Neutrophil (primary cell): ENCODE results near the gene CABCOCO1.
"Not testable (repeated sequence)": the region's sequence is repeated elsewhere in the genome, so short reads cannot be mapped to it uniquely, and the experiment has no call there.

ENCODE experiments used
- H3K27ac ChIP-seq: fragments of 200-600 bp; sonication (generic); 2 replicates; pipeline ENCODE4 v1.5.1; 2016; ENCODE audit warnings: mild to moderate bottlenecking, moderate library complexity
- H3K27me3 ChIP-seq: fragments of 200-600 bp; sonication (generic); 2 replicates; pipeline ENCODE4 v1.6.0; 2016; ENCODE audit warnings: mild to moderate bottlenecking
- H3K36me3 ChIP-seq: fragments of 200-600 bp; sonication (generic); 2 replicates; pipeline ENCODE4 v1.5.1; 2017
- H3K4me1 ChIP-seq, 2 experiments: fragments of 200-600 bp in 1 of 2; sonication (generic) in 1 of 2; 1 replicate in 1 of 2; 2 replicates in 1 of 2; pipeline versions ENCODE4 v1.5.1 to v1.6.1; 2013 to 2016; ENCODE audit warnings: low read depth in 1 of 2, low read length in 1 of 2, mild to moderate bottlenecking in 1 of 2, moderate library complexity in 1 of 2; ENCODE audit not compliant: control insufficient read depth in 1 of 2, insufficient read depth in 1 of 2
- H3K4me3 ChIP-seq, 2 experiments: fragments of 200-600 bp in 1 of 2; sonication (generic) in 1 of 2; 1 replicate in 1 of 2; 2 replicates in 1 of 2; pipeline ENCODE4 v1.5.1; 2013 to 2016; ENCODE audit warnings: low read depth in 1 of 2, low read length in 1 of 2, mild to moderate bottlenecking in 1 of 2, moderate library complexity in 1 of 2
- H3K9me3 ChIP-seq: fragments of 200-600 bp; sonication (generic); 2 replicates; pipeline ENCODE4 v1.5.1; 2016
- TF ChIP-seq, protein P1 (sequence below): fragments of 200-600 bp; sonication (generic); IDR thresholded peaks from 2 replicates; pipeline ENCODE4 v1.5.1; 2016; ENCODE audit warnings: antibody characterized with exemption

Gene CABCOCO1

GRCh38 chr10:61719906-61720305, 57.2 kb downstream of the CABCOCO1 start:
- H3K27ac ChIP-seq: no peak overlapping the region
- no peaks in the 10 kb centered on the region for H3K36me3 ChIP-seq
- no peaks in the 10 kb centered on the region for H3K27me3 ChIP-seq
- no peaks in the 10 kb centered on the region for H3K9me3 ChIP-seq
- TF ChIP-seq, protein P1, sequence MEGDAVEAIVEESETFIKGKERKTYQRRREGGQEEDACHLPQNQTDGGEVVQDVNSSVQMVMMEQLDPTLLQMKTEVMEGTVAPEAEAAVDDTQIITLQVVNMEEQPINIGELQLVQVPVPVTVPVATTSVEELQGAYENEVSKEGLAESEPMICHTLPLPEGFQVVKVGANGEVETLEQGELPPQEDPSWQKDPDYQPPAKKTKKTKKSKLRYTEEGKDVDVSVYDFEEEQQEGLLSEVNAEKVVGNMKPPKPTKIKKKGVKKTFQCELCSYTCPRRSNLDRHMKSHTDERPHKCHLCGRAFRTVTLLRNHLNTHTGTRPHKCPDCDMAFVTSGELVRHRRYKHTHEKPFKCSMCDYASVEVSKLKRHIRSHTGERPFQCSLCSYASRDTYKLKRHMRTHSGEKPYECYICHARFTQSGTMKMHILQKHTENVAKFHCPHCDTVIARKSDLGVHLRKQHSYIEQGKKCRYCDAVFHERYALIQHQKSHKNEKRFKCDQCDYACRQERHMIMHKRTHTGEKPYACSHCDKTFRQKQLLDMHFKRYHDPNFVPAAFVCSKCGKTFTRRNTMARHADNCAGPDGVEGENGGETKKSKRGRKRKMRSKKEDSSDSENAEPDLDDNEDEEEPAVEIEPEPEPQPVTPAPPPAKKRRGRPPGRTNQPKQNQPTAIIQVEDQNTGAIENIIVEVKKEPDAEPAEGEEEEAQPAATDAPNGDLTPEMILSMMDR: no peak
- no peak overlapping the region for H3K4me3 ChIP-seq
- H3K4me1 ChIP-seq: no peaks in the 10 kb centered on the region

- H3K36me3 ChIP-seq: no peaks in the 10 kb centered on the region
- no peak overlapping the region for H3K27ac ChIP-seq
- no peaks in the 10 kb centered on the region for H3K27me3 ChIP-seq
- H3K4me3 ChIP-seq: no peak overlapping the region
- TF ChIP-seq, protein P1: no peak
- no peaks in the 10 kb centered on the region for H3K4me1 ChIP-seq
- H3K9me3 ChIP-seq: no peaks in the 10 kb centered on the region
Measured at GRCh38 chr10:61721431-61721830, 58.7 kb downstream of the CABCOCO1 start.

- H3K4me1 ChIP-seq, H3K36me3 ChIP-seq, H3K9me3 ChIP-seq, H3K27me3 ChIP-seq, H3K27ac ChIP-seq, H3K4me3 ChIP-seq: not testable (repeated sequence)
Measured at GRCh38 chr10:61725221-61725620, 62.5 kb downstream of the CABCOCO1 start.

DNA sequence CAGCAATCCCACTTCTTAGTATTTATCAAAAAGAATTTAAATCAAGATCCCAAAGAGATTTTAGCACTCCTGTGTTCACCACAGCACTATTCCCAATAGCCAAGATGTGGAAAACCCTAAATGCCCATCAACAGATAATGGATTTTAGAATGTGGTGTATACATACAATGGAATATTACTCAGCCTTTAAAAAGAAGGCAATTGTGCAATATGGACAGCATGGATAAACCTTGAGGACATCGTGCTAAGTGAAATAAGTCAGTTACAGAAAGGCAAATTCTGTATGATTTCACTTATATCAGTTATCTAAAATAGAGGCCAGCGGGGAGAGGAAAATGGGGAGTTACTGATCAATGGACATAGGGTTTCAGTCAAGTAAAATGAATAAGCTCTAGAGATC, 66.9 kb downstream of the CABCOCO1 start:
- no peak overlapping the region for H3K4me3 ChIP-seq
- H3K27me3 ChIP-seq: no peaks in the 10 kb centered on the region
- no peaks in the 10 kb centered on the region for H3K4me1 ChIP-seq
- no peak overlapping the region for H3K27ac ChIP-seq
- TF ChIP-seq, protein P1: no peak
- H3K9me3 ChIP-seq: no peaks in the 10 kb centered on the region
- H3K36me3 ChIP-seq: no peaks in the 10 kb centered on the region

- Histone ChIP-seq H3K9me3 (no peaks in the 10 kb centered on the region), H3K36me3 (no peaks in the 10 kb centered on the region), H3K4me1 (no peaks in the 10 kb centered on the region), H3K27me3 (no peaks in the 10 kb centered on the region), H3K27ac (no peak overlapping the region), H3K4me3 (no peak overlapping the region)
- TF ChIP-seq, protein P1: no peak
Measured at GRCh38 chr10:61730671-61731070, 67.9 kb downstream of the CABCOCO1 start.

DNA sequence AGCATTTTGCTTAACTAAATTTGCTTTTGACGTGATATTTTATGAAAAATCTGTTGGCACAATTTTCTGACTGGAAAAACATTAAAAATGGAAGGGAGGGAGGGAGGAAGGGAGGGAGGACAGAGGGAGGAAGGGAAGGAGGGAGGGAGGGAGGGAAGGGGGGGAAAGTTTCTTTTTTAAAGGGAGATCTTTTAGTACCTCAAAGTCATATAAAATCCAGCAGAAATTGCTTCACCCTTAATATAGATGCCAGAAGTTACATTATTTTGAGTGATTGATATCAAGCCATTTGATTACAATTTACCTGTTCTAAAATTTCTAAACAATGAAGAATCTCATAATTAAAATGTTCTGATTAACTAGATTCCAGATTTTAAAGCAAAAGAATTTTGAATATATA, 68.9 kb downstream of the CABCOCO1 start:
- Histone ChIP-seq H3K27ac (no peak overlapping the region), H3K9me3 (no peaks in the 10 kb centered on the region), H3K4me1 (no peaks in the 10 kb centered on the region), H3K36me3 (no peaks in the 10 kb centered on the region), H3K4me3 (no peak overlapping the region), H3K27me3 (no peaks in the 10 kb centered on the region)
- TF ChIP-seq, protein P1: no peak
